Stimulated activated CD4-positive, alpha-beta T cell treated with anti-CD3 and anti-CD28 coated beads, Interleukin-4, amount 100 ng/mL, for 1 hour (primary cell): ENCODE data around the gene ADAMTSL1.

Source experiments
- DNase-seq: peaks from one replicate; pipeline ENCODE4 v3.0.0-alpha.2; 2020

Gene ADAMTSL1

DNA sequence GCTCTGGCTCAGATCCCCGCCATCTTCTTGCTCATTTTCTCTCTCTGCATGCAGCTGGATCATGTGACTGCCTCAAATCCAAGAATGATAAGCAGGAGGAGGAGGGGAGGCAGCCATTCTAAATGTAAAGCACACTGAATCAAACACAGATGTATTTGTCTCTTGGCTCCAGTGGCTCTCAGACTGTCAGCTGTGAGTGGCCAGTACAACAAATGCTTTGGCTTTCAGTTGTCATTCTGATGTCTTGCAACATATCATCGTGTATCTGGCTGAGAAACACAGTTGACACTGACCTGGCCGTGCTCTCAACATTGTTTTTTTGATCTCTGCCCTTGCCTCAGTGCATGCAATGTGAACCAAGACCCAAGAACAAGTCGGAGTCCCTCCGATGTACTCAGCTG is 233.1 kb downstream of the ADAMTSL1 start:
- no peak for DNase-seq

DNA sequence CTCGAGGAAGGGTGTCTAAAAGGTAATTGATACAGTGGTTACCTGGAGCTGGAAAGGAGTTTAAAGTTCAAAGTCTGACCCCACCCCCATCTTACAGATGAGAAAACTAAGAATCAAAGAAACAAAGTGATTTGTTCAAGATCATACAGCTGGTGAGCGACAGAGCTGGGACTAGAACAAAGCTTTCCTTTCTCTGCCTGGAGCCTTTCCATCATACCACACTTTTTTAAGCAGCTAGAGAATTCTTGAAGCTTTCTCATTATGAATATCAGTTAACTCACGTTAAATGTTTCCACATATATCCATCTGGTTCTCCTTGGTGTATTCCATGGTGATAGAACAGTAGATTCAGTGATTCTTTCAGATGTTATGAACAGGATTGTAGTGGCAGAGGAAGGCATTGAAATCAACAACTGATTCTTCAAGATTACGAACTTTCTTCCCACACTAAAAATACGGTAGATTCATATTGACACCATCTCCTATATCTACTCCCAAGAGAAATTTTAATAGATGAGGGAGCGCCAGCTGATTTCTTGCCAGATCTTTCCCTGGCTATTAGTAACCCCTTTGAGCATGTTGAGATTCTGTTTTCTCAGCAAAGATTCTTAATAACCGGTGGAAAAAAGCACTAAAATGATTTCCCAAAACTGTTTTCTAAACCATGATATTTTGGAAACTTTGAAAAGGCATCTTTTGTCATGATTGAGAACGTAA is 233.7 kb downstream of the ADAMTSL1 start:
- no peak for DNase-seq

DNA sequence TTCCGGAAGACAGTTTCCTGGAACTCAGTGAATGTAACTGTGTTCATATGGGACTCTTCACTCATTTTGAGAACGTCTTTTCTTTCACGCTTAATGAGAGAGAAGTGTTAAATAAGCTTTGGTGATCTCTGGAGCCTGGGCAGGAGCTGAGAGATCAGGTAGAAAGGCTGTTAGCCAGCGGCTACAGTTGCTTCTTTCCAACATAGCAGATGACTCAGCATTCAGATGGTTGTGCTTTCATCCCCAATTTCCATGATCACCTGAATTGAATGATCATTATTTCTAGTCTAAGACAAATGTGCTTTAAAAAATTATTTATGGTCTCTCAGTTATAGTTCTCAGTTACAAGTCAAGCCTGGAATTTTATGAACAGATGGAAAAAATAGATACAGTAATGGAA is 234.5 kb downstream of the ADAMTSL1 start:
- no peak for DNase-seq

DNA sequence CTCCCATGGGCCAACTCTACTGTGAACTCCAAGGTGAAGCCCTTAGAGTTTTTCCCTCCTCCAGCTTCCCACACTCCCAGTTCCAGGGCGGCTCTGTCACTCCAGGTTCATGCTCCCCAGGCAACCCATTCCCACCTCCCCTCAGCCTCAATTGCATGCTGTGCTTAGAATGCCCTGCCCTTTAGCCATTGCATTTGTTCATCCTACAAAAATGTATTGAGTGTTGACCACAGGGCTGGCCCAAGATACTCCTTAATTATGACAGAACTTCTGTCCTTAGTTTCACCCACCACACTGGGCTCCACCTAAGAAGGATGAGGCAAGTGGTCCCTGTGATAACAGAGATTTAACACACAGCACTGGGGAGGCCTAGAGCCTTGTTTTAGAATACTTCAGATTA is 236.1 kb downstream of the ADAMTSL1 start:
- no peak for DNase-seq

DNA sequence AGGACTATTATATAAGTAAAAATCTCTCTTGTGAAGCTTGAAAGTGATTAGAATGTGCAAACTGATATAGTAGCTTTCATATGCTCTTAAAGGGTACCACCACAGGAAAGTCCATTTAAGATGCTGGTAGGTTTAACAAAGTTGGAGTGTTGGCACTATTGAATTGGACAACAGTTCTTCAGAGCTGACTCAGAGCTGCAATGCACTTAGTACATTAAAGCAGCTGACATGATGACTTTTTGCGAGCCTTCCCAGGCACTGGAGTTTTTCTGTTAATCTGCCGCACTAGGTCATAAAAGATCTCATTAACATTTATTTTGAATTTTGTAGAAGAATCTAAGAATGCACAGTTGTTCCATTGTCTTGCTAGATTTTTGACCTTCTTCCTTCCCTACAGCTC is 243.8 kb downstream of the ADAMTSL1 start:
- no peak for DNase-seq

DNA sequence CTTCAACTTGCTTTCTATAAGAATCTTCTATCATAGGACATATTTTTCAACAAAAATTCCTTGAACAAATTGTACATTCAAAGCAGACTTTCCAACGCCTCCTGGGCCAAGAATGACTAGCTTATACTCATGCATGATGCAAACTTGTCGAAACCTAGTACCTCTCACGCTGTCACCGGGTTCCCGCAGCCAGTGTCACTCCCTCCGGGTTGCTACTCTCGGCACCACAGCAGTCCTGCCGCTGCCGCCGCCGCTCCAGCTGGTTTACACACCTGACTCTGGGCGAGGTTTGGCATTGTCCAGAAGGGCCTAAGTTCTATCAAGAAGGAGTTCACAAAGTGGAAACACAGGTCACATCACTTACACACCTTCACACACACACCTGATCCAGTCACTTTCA is 244.4 kb downstream of the ADAMTSL1 start:
- DNase-seq, result no peak

DNA sequence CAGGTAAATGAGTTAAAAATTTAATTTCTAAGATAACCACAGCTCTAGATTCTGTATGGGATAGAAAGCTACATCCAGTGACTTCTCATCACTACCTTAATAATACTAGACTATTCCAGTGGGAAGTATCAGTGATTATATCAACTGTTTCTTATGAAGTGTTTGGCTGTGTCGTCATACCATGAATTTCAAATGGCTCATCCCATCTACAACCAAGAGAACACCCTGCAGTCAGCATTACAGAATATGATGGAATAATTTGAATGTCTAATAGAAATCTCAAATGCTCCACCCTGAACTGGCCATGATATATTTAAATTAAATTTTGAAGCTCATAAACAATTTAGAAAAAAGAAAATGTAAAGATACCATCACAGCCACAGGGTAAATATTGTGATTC is 245.0 kb downstream of the ADAMTSL1 start:
- no peak for DNase-seq

DNA sequence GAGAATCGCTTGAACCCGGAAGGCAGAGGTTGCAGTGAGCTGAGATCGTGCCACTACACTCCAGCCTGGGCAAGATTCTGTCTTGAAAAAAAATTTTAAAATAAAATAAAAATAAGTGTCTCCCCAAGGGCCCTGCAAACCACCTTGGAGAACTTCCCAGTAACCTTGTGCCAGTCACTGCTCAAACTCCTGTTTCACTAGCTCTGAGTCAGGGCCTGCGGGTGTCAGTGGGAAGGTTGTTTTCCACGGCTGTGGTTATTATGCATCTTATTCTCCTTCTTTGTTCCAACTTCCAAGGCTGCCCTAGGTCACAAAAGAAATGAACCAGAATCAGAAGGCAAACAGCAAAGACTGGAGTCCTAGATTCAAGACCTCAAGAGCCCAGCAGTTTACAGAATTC is 246.7 kb downstream of the ADAMTSL1 start:
- no peak for DNase-seq

DNA sequence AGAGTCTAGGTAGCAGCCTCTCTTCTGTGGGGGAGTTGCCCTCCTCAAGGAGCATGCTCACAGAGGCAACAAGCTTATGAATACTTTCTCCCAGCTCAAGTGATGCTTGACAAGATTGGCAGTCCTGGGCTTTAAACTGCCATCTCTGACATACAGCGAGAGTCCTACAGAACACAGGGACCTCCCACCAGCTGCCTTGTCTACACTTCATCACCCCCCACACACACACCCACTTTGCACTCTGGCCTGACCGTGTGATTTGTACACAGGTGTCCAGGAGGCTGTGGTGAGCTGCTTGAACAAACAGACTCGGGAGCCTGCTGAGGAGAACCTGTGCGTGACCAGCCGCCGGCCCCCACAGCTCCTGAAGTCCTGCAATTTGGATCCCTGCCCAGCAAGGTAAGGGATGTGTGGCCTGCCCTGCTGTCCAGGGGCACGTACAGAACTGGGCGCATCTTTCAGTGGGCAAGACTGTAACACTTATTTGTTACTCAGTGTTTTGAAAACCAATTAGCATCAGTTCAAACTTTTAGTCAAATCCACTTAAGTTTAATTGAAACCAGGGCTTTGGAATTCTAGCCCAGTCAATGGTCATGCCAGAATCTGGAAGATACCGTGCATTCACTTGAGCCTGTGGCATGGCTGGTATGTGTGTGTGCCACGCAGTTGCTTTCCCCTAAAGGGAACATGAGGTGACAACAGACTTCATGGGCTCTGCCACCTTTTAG is 247.5 kb downstream of the ADAMTSL1 start:
- no peak for DNase-seq

DNA sequence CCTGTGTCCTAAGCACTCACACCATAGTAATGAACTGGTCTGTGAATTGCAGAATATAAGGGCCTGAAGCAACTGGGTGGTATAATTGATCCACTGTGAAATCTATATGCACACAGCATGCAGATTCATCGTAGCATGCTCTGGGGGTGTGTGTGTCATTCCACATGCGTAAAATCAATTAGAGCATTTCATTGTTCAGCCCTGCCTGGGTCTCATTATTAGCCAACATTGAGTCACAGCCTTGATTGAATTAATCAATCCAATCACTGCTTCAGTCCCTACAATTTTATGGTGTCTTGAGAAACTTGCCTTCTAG is 248.0 kb downstream of the ADAMTSL1 start:
- no peak for DNase-seq

DNA sequence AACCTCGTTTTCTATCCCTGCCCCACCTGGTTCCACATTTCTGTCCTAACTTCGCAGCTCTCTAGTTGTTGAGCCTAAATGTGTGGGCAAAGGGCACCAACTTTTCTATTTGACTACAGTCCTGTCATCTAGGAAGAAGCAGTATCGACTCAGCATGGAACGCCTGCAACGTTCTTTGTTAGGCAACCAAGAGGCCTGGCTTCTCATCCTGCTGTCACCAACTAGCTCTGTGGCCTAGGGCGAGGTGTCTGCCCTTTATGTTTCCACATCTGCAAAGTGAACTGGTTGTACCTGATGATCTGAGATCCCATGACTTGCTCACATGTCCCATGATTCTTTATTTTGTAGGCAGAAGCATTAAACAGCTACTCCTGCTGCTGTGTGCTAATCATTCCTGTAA is 248.9 kb downstream of the ADAMTSL1 start:
- DNase-seq, result no peak

DNA sequence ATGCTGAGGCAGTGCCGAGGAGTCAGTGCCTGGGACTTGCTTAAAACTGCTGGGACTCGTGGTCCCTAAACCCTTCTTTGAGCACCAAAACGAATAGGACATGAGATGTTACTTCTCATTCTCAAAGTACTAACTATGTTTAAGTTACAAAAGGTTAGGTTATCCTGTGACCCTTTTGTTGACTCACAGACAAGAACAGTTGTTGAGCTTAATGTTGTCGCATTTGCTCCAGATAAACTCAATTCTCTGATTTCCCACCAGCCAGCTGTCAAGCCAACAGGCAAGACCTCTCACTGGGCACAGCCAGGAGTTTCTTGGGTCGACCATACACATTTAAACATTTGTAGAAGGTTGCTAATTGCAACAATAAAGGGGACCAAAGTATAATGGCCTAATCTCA is 249.4 kb downstream of the ADAMTSL1 start:
- DNase-seq, result no peak

DNA sequence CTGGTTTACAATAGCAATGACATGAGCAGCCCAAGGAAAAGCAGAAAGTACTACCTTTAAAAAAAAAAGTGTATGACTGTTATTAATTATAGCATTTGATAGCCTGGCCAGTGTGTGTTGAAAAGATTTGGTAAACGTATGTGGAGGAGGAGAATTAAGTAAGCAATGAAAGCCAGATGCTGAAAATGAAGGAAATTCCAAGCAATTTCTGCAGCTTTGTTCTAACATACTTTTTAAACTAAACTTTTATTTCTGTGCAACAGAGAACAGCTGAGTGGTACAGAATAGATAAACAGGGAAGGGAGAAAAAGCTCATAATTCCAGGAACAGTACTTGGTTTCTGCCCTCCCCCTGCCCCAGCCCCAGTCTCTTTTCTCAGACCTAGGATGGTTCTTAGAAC is 252.6 kb downstream of the ADAMTSL1 start:
- DNase-seq, result no peak

DNA sequence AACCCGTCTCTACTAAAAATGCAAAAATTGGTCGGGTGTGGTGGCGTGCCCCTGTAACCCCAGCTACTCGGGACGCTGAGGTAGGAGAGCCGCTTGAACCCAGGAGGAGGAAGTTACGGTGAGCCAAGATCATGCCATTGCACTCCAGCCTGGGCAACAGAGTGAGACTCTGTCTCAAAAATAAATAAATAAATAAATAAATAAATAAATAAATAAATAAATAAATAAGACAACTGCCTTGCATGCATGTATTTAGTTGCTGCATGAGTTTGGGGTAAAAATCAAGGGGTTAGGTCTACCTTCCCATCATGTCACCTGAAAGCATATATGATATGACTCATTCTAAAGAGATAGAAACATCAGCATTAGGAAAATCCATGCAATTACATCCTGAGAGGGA is 254.0 kb downstream of the ADAMTSL1 start:
- DNase-seq, result no peak

DNA sequence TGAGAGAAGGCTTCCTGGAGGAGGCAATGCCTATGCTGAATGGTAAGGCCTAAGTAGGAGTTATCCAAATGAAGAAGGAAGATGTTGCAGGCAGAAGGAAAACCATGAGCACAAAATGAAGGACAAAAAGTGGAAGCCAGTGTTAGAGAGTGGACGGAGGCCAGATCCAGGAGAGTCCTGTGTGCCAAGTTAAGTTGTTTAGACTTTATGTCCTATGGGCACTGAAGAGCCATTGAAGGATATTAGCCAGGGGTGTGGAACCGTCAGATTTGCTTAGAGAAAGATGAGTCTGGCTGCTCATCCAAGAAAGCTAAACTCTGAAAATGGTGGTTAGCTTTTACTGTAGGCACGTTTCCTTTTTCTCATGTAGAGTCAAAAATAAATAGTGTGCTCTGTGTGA is 254.7 kb downstream of the ADAMTSL1 start:
- no peak for DNase-seq

DNA sequence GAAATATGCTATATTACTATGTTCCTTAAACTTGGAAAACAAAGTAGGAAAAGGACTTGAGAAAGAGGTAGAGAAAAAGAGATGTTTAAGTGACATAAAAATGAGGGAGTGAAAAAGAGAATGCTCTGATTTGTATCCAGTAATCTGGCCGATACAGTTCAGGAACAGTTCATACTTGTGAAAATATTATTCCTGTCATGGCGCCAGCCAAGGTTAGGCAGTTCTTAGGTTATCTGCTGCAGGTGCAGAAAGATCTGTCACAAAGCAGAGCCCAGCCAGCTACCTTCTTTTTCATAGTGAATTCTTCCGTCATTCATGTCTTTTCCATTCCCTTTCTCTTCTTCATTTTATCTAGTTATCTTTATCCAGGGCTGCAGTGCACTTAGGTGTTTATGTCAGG is 256.3 kb downstream of the ADAMTSL1 start:
- DNase-seq, result no peak

DNA sequence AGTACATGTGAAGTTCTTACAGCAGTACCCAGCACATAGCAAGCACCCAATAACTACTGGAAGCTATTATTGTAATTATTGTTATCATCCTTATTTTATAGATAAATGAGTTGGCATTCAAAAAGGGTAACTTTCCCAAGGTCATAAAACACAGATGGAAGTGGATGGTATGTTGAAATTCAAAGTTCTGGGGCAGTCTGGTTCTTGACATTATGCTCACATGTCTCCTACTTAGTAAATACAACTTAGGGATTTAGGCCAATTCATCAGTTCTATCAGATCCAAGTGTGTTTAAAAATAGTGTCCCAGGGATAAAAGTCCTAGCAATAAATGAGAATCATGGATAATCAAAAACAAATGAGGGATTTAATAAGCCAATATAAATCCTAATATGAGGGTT is 265.2 kb downstream of the ADAMTSL1 start:
- DNase-seq, result no peak

DNA sequence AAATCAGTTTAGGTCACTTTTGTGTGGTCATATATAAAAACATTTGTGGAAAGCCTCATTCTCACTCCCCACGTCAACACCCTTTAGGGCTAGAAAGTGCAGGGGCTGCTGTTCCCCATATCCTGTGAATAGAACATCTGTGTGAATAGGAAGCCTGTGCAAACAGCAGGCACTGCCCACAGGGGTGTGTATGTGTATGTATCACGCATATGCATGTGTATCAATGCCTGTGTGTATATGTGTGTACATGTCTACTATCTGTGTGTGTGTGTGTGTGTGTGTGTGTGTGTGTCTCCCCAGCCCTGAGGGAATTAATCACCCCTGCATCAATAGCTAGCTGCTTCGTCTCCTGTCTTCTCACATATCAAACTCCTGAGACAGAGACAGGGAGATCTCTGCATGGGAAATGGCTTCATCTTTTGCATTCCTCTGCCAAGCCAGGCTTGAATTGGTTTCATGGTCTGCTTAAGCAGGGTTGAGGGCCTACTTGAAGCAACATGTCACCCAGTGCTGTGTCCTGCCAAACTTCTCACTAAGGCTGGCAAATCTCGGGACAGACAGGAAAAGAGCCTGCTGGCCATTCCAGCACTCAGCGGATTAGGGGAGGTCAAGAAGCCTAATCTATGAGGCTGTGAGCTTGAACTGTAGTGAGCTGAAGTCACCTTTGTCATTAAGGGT is 265.8 kb downstream of the ADAMTSL1 start:
- no peak for DNase-seq

DNA sequence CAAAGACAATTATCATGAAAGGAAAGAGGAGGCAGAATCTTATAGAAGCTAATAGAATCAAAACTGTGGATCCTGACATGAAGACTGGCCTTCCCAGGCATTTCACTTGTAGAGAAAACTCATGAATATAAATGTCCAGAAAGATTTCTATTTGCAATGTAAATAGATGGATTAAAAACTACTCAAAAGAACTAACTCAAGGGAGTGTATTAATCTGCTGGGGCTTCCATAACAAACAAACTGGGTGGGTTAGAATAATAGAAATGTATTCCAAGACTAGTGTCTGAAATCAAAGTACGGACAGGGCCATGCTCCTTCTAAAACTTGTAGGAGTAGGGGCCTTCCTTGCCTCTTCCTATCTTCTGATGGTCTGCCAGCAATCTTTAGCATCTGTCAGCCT is 267.4 kb downstream of the ADAMTSL1 start:
- no peak for DNase-seq

DNA sequence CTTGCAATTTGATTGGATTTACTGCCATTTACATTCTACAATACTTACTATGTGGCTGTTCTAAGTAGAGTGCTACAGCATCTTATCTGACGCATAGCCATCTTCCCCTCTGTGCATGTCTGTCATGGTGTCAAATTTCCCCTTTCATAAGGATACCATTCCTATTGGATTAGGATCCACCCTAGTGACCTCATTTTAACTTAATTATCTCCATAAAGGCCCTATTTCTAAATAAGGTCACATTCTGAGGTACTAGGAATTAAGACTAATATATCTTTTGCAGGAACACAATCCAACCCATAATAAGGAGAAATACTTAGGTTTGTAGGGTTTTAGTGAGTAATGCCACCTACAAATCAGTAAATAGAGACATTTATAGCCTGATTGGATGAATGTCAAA is 268.0 kb downstream of the ADAMTSL1 start:
- DNase-seq, result no peak

DNA sequence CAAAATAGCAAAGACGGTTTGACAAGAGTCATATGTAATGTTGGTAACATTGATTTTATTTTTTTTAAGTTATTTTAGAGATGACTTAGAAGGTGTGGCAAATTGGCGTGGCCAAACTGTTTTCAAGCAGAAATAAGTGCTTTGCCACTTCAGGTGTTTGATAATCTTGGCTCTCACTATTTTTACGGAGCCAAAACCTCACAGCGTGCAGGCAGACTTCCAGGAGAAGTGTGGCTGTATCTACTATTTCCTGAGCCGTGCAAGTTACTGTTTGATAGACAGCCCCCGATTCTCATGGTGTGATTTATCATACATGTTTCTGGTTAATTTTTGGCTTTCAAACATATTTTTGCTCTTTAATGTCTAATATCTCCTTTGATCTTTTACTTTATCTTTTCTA is 269.5 kb downstream of the ADAMTSL1 start:
- no peak for DNase-seq

DNA sequence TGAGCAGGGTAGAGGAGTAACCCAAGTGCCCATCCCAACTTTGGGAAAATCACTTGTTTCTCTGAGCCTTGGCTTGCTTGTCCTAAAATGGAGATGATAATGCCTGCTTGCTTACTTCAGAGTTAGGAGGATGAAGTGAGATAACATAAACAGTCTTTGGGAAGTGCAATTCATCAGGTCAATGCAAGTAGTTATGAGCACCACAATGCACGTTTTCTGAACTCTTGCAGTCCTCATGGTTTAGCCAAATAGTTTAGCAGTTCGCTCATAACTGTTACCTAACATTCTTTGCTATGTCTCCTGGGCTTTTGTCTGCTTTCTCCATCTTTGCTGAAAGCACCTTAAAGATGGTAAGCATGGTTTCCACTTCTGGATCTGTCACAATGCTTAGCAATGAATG is 270.0 kb downstream of the ADAMTSL1 start:
- DNase-seq, result no peak

DNA sequence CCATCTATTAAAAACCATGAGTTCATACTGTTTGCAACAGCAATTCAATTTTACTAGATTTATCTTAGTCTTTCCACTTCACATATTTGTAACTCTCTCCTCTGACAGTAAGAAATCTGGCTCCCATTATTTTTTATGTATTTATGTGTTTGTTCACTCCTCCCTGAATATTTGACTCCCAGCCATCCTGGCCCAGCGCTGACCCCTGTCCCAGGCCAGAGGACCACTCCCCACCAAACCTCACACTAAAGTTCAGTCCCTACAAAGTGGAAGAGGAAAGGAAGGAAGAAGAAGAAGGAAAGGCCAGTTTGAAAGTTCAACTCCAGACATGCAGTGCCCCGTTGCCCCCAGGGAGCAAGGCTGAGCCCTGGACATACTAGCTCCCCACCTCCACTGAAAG is 271.8 kb downstream of the ADAMTSL1 start:
- no peak for DNase-seq

DNA sequence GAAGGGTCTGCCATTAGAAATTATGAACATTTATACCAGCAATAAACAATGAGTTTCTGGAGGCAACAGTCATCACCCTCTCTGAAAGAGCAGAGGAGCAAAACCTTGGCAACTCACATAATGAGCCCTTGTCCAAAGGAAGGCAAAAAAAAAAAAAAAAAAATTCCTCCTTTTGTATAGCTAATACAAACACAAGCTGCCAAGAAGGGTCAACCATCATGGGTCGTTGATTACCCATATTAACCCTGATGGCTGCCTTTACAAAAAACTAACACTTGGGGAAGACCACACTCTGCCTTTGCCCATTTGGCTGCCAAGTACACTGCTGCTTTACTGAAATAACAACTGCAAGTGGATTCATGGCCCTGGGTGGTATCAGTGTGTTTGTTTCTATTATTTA is 272.7 kb downstream of the ADAMTSL1 start:
- DNase-seq, result no peak

DNA sequence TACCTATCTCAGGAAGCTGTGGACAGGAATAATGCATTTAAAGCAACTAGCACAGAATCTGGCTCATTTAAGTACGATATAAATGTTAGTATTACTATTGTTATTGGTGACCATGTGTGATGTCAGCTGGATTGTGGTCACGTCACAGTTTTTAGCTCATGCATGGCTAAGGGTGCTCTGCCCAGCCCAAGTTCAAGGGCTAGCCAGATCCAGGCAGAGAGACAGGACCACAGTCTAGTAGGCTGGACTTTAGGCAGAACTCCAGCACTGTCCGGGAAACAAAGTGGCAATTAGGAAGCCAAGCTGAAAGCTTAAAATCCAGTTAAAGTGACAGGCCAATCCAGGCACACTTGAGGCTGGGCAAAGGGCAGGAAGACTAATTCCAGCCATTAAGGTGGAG is 273.6 kb downstream of the ADAMTSL1 start:
- no peak for DNase-seq
